WTC11 (cell line): Measurements from ENCODE around the gene SUDS3. TPM values are rescaled to one million over a fixed set of nuclear protein-coding genes. Genes with fewer than 3 reads are reported as not detected.
A peak's percentile ranks its signal among the peaks of the same experiment; 100 is the strongest.

ENCODE experiments used
- ATAC-seq: fragments of 200-7000 bp; cut with Tn5 transposase; 2 replicates; pipeline ENCODE4 v1.10.0; 2021; ENCODE audit warnings: mild to moderate bottlenecking, moderate library complexity
- CTCF ChIA-PET: fragments of 300-600 bp; sonication (Branson Sonifier 250); formaldehyde crosslinking; loops from one replicate; lab custom pipeline; 2021; ENCODE audit warnings: antibody characterized with exemption; lab: Charles Lee
- POLR2A ChIA-PET: fragments of 350-600 bp; sonication (Branson Sonifier 250); formaldehyde crosslinking; loops from one replicate; lab custom pipeline; 2021; ENCODE audit warnings: antibody characterized with exemption; lab: Charles Lee
- DNase-seq: peaks from one replicate; pipeline ENCODE4 v3.0.0; 2021; ENCODE audit warnings: low spot score
- H3K27ac Mint-ChIP-seq: 2 replicates; pipeline ENCODE4 v1.8.0; 2021; ENCODE audit warnings: mixed read lengths
- H3K27me3 Mint-ChIP-seq: 2 replicates; pipeline ENCODE4 v1.8.0; 2021; ENCODE audit warnings: low read depth, mild to moderate bottlenecking, moderate library complexity, mixed read lengths
- H3K36me3 Mint-ChIP-seq: 2 replicates; pipeline ENCODE4 v1.8.0; 2021; ENCODE audit warnings: mixed read lengths
- H3K4me1 Mint-ChIP-seq: 2 replicates; pipeline ENCODE4 v1.8.0; 2022; ENCODE audit warnings: mixed read lengths
- H3K4me3 Mint-ChIP-seq: 2 replicates; pipeline ENCODE4 v1.8.0; 2021; ENCODE audit warnings: mild to moderate bottlenecking, moderate library complexity, mixed read lengths
- H3K9me3 Mint-ChIP-seq: 2 replicates; pipeline ENCODE4 v1.8.0; 2021; ENCODE audit warnings: mixed read lengths
- ELF4 ChIP-seq: sonication (generic); formaldehyde crosslinking; IDR thresholded peaks from 2 replicates; pipeline ENCODE4 v1.8.1; 2022; ENCODE audit warnings: low read depth, mild to moderate bottlenecking, moderate library complexity, missing genetic modification reagents
- ESRRA ChIP-seq: sonication (generic); formaldehyde crosslinking; IDR thresholded peaks from 2 replicates; pipeline ENCODE4 v1.8.1; 2022; ENCODE audit warnings: mild to moderate bottlenecking, missing genetic modification reagents, borderline replicate concordance
- IRF2 ChIP-seq: sonication (generic); formaldehyde crosslinking; IDR thresholded peaks from 2 replicates; pipeline ENCODE4 v1.8.0; 2022; ENCODE audit warnings: low read depth, missing genetic modification reagents, borderline replicate concordance
- SOX15 ChIP-seq: fragments of 250-450 bp; sonication (Bioruptor Pico); IDR thresholded peaks from 2 replicates; pipeline ENCODE4 v1.9.0; 2021; ENCODE audit warnings: mild to moderate bottlenecking
- SP1 ChIP-seq: sonication (generic); formaldehyde crosslinking; conservative IDR thresholded peaks from 2 replicates; pipeline ENCODE4 v1.8.1; 2022; ENCODE audit warnings: missing genetic modification reagents
- TEAD4 ChIP-seq: sonication (generic); formaldehyde crosslinking; IDR thresholded peaks from 2 replicates; pipeline ENCODE4 v1.8.0; 2022; ENCODE audit warnings: mild to moderate bottlenecking, missing genetic modification reagents
- total RNA-seq: library from RNA; stranded (reverse); gene quantifications from 3 replicates; pipeline ENCODE4 v1.2.3, GENCODE V29; 2021
- TF ChIP-seq, protein P1 (sequence below): fragments of 250-450 bp; sonication (Bioruptor Pico); IDR thresholded peaks from 2 replicates; pipeline ENCODE4 v1.9.0; 2021; ENCODE audit warnings: mild to moderate bottlenecking, borderline replicate concordance
- TF ChIP-seq, protein P2 (sequence below): fragments of 200-600 bp; IDR thresholded peaks from 2 replicates; pipeline ENCODE4 v1.8.0; 2022; ENCODE audit warnings: antibody characterized with exemption
- TF ChIP-seq, protein P3 (sequence below): sonication (generic); formaldehyde crosslinking; IDR thresholded peaks from 2 replicates; pipeline ENCODE4 v1.8.1; 2023; ENCODE audit warnings: mild to moderate bottlenecking, missing genetic modification reagents
- TF ChIP-seq, protein P4 (sequence below): sonication (generic); formaldehyde crosslinking; IDR thresholded peaks from 2 replicates; pipeline ENCODE4 v1.8.0; 2022; ENCODE audit warnings: mild to moderate bottlenecking, missing genetic modification reagents
- TF ChIP-seq, protein P5 (sequence below): sonication (generic); formaldehyde crosslinking; conservative IDR thresholded peaks from 2 replicates; pipeline ENCODE4 v1.8.1; 2022; ENCODE audit warnings: mild to moderate bottlenecking, missing genetic modification reagents
- TF ChIP-seq, protein P6 (sequence below): sonication (generic); formaldehyde crosslinking; IDR thresholded peaks from 2 replicates; pipeline ENCODE4 v1.8.1; 2023; ENCODE audit warnings: mild to moderate bottlenecking, missing genetic modification reagents, moderate library complexity
- TF ChIP-seq, protein P7 (sequence below): fragments of 250-450 bp; sonication (Bioruptor Pico); IDR thresholded peaks from 2 replicates; pipeline ENCODE4 v1.9.0; 2021; ENCODE audit warnings: mild to moderate bottlenecking
- TF ChIP-seq, protein P8 (sequence below): sonication (generic); formaldehyde crosslinking; IDR thresholded peaks from 2 replicates; pipeline ENCODE4 v1.8.1; 2023; ENCODE audit warnings: mild to moderate bottlenecking, moderate library complexity, missing genetic modification reagents

The SUDS3 gene
- total RNA-seq, 1 experiment from 2014 or later = 63.9 TPM

DNA sequence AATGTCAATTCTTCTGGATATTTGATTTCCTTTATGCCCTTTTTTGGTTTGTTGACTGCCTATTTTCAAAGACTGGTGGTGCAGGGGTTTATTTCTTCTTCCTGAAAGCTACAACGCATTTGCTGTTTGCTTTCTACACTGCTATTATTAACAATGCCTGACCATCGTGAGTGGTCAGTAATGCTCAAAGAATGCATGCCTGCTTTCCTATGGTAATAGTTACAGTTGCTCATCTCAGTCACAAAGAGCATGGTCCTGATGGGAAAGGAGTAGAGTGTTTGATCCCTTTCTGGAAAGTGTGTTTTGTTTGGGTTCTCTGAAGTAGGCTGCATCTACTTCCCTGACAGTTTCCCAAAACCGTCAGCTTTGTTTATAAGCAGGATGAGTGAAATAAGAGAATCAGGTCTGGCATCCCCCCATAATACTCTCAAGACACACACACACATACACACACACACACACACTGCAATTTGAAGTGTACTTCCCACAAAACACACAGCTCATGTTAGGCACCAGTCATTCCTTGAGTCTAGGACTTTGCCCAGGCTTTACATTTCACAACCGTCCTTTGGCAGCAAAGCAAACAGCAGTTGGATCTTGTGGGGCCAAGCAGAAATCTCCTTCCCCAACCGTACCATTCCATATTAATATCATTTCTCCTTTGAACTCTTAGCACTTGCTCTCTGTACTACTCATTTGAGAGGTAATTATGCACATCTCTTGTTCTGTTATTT lies 56.6 kb downstream of the SUDS3 start (continued):
- TF ChIP-seq, protein P1, sequence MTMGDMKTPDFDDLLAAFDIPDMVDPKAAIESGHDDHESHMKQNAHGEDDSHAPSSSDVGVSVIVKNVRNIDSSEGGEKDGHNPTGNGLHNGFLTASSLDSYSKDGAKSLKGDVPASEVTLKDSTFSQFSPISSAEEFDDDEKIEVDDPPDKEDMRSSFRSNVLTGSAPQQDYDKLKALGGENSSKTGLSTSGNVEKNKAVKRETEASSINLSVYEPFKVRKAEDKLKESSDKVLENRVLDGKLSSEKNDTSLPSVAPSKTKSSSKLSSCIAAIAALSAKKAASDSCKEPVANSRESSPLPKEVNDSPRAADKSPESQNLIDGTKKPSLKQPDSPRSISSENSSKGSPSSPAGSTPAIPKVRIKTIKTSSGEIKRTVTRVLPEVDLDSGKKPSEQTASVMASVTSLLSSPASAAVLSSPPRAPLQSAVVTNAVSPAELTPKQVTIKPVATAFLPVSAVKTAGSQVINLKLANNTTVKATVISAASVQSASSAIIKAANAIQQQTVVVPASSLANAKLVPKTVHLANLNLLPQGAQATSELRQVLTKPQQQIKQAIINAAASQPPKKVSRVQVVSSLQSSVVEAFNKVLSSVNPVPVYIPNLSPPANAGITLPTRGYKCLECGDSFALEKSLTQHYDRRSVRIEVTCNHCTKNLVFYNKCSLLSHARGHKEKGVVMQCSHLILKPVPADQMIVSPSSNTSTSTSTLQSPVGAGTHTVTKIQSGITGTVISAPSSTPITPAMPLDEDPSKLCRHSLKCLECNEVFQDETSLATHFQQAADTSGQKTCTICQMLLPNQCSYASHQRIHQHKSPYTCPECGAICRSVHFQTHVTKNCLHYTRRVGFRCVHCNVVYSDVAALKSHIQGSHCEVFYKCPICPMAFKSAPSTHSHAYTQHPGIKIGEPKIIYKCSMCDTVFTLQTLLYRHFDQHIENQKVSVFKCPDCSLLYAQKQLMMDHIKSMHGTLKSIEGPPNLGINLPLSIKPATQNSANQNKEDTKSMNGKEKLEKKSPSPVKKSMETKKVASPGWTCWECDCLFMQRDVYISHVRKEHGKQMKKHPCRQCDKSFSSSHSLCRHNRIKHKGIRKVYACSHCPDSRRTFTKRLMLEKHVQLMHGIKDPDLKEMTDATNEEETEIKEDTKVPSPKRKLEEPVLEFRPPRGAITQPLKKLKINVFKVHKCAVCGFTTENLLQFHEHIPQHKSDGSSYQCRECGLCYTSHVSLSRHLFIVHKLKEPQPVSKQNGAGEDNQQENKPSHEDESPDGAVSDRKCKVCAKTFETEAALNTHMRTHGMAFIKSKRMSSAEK = no peak

DNA sequence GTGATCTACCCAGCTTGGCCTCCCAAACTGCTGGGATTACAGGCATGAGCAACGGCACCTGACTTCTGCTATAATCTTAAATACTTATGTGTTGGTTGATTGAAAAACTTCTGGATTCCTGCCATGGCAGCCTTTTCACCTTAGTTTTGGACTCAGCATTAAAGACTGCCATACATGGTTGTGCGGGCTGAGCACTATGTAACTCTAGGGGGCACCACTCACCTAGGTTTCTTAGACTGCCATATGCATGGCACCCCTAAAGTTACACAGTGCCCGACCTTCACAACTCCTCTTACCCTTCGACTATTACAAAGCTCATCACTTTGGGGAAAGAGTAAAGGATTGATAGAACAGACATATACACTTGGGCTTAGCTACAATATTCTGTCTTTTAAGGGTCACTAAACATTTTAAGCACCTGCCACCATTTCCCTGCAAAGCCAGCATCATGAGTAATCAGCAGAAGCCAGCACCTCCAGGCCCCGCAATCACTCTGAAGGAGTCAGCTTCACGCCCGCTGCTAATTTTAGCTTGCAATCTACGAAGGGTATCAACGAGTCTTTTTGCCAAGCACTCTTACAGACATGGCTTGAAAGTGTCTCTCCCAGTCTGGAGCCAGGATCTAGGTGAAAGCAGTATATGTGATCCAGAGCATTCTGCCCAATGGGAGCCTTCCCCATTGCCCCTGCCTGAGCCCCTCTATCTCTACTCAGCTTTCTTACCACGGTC lies 59.8 kb downstream of the SUDS3 start:
- H3K4me1 Mint-ChIP-seq = peaks cover 11% of the 10 kb centered on the region
- DNase-seq (peak; percentile 65), ATAC-seq (peak; percentile 98)
- peaks cover 4% of the 10 kb centered on the region for H3K9me3 Mint-ChIP-seq
- TF ChIP-seq ESRRA (CRISPR knock-in tag) = no peak
- no peak for TF ChIP-seq SP1
- TF ChIP-seq, protein P2, sequence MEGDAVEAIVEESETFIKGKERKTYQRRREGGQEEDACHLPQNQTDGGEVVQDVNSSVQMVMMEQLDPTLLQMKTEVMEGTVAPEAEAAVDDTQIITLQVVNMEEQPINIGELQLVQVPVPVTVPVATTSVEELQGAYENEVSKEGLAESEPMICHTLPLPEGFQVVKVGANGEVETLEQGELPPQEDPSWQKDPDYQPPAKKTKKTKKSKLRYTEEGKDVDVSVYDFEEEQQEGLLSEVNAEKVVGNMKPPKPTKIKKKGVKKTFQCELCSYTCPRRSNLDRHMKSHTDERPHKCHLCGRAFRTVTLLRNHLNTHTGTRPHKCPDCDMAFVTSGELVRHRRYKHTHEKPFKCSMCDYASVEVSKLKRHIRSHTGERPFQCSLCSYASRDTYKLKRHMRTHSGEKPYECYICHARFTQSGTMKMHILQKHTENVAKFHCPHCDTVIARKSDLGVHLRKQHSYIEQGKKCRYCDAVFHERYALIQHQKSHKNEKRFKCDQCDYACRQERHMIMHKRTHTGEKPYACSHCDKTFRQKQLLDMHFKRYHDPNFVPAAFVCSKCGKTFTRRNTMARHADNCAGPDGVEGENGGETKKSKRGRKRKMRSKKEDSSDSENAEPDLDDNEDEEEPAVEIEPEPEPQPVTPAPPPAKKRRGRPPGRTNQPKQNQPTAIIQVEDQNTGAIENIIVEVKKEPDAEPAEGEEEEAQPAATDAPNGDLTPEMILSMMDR = peak; percentile 60
- H3K27me3 Mint-ChIP-seq = no peaks in the 10 kb centered on the region
- CTCF ChIA-PET = interaction anchor here (0.6 to 3.0 kb wide), 19 partner anchors 9 to 520 kb away, joined by 3 to 12 read pairs (median 3); no protein-coding TSS in a partner anchor
- peak overlapping the region; percentile 6; the same call in 1 of the 2 replicates for H3K27ac Mint-ChIP-seq
- POLR2A ChIA-PET = interaction anchor here (0.5 kb wide), 1 partner anchor 29 kb away, joined by 5 read pairs; no protein-coding TSS in a partner anchor
- H3K36me3 Mint-ChIP-seq = no peaks in the 10 kb centered on the region
- no peak overlapping the region for H3K4me3 Mint-ChIP-seq

DNA sequence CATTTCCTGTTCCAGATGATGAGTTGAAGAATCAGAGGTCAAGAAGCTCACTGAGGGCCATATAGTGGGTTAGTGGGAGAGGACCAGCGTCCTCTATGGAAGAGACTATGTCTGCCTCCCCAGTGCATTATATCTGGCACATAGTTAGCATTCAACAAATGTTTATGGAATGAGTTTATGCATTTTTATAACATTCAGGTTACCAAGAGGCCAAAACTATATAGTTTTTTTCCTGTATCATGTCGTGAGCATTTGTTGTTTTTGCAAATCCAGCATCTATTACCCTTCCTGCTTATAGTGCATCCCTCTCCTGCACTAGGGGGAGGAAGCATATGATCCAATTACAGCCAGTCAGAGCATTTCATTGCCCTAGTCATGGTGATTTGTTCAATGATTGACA lies 60.6 kb downstream of the SUDS3 start:
- POLR2A ChIA-PET = no interaction called here
- CTCF ChIA-PET = interaction anchor here (0.7 to 3.0 kb wide), 7 partner anchors 101 to 405 kb away, joined by 3 to 12 read pairs (median 4); no protein-coding TSS in a partner anchor
- Mint-ChIP-seq H3K27me3 (no peaks in the 10 kb centered on the region), H3K4me3 (no peak overlapping the region), H3K9me3 (peaks cover 4% of the 10 kb centered on the region), H3K36me3 (no peaks in the 10 kb centered on the region), H3K4me1 (peaks cover 15% of the 10 kb centered on the region), H3K27ac (no peak overlapping the region)
- DNase-seq (no peak), ATAC-seq (no peak)
- TF ChIP-seq, protein P3, sequence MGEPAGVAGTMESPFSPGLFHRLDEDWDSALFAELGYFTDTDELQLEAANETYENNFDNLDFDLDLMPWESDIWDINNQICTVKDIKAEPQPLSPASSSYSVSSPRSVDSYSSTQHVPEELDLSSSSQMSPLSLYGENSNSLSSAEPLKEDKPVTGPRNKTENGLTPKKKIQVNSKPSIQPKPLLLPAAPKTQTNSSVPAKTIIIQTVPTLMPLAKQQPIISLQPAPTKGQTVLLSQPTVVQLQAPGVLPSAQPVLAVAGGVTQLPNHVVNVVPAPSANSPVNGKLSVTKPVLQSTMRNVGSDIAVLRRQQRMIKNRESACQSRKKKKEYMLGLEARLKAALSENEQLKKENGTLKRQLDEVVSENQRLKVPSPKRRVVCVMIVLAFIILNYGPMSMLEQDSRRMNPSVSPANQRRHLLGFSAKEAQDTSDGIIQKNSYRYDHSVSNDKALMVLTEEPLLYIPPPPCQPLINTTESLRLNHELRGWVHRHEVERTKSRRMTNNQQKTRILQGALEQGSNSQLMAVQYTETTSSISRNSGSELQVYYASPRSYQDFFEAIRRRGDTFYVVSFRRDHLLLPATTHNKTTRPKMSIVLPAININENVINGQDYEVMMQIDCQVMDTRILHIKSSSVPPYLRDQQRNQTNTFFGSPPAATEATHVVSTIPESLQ (CRISPR knock-in tag) = no peak
- TF ChIP-seq, protein P4, sequence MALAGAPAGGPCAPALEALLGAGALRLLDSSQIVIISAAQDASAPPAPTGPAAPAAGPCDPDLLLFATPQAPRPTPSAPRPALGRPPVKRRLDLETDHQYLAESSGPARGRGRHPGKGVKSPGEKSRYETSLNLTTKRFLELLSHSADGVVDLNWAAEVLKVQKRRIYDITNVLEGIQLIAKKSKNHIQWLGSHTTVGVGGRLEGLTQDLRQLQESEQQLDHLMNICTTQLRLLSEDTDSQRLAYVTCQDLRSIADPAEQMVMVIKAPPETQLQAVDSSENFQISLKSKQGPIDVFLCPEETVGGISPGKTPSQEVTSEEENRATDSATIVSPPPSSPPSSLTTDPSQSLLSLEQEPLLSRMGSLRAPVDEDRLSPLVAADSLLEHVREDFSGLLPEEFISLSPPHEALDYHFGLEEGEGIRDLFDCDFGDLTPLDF (CRISPR knock-in tag) = no peak
- TF ChIP-seq SOX15 (CRISPR knock-in tag) = no peak
- TF ChIP-seq IRF2 = no peak
- TF ChIP-seq, protein P5, sequence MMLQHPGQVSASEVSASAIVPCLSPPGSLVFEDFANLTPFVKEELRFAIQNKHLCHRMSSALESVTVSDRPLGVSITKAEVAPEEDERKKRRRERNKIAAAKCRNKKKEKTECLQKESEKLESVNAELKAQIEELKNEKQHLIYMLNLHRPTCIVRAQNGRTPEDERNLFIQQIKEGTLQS (CRISPR knock-in tag) = no peak
- TF ChIP-seq ELF4 (CRISPR knock-in tag) = no peak
- TF ChIP-seq, protein P6, sequence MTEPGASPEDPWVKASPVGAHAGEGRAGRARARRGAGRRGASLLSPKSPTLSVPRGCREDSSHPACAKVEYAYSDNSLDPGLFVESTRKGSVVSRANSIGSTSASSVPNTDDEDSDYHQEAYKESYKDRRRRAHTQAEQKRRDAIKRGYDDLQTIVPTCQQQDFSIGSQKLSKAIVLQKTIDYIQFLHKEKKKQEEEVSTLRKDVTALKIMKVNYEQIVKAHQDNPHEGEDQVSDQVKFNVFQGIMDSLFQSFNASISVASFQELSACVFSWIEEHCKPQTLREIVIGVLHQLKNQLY = no peak
- TF ChIP-seq, protein P7, sequence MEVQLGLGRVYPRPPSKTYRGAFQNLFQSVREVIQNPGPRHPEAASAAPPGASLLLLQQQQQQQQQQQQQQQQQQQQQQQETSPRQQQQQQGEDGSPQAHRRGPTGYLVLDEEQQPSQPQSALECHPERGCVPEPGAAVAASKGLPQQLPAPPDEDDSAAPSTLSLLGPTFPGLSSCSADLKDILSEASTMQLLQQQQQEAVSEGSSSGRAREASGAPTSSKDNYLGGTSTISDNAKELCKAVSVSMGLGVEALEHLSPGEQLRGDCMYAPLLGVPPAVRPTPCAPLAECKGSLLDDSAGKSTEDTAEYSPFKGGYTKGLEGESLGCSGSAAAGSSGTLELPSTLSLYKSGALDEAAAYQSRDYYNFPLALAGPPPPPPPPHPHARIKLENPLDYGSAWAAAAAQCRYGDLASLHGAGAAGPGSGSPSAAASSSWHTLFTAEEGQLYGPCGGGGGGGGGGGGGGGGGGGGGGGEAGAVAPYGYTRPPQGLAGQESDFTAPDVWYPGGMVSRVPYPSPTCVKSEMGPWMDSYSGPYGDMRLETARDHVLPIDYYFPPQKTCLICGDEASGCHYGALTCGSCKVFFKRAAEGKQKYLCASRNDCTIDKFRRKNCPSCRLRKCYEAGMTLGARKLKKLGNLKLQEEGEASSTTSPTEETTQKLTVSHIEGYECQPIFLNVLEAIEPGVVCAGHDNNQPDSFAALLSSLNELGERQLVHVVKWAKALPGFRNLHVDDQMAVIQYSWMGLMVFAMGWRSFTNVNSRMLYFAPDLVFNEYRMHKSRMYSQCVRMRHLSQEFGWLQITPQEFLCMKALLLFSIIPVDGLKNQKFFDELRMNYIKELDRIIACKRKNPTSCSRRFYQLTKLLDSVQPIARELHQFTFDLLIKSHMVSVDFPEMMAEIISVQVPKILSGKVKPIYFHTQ (CRISPR knock-in tag) = no peak
- no peak for TF ChIP-seq TEAD4 (CRISPR knock-in tag)
- TF ChIP-seq, protein P8, sequence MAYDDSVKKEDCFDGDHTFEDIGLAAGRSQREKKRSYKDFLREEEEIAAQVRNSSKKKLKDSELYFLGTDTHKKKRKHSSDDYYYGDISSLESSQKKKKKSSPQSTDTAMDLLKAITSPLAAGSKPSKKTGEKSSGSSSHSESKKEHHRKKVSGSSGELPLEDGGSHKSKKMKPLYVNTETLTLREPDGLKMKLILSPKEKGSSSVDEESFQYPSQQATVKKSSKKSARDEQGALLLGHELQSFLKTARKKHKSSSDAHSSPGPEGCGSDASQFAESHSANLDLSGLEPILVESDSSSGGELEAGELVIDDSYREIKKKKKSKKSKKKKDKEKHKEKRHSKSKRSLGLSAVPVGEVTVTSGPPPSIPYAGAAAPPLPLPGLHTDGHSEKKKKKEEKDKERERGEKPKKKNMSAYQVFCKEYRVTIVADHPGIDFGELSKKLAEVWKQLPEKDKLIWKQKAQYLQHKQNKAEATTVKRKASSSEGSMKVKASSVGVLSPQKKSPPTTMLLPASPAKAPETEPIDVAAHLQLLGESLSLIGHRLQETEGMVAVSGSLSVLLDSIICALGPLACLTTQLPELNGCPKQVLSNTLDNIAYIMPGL (CRISPR knock-in tag) = no peak
